Measurements from ENCODE around the gene ZNF71.

GRCh38 chr19:56617531-56617930, 22.4 kb downstream of the ZNF71 start:
- TF ChIP-seq GATA3 (IDR thresholded peaks at IDR 0.05; ENCODE audit: low read depth, low read length) (no peak), GATA2 (IDR thresholded peaks at IDR 0.05; ENCODE audit: low read depth, low read length) (no peak)
